GM23248 (cell line): ENCODE data around the gene KIAA2012. TPM values are rescaled to one million over a fixed set of nuclear protein-coding genes. Genes with fewer than 3 reads are reported as not detected.

Source experiments
- DNase-seq: peaks from one replicate; pipeline ENCODE4 v3.0.0-alpha.2; 2015
- H2AFZ ChIP-seq: fragments of 200-600 bp; sonication (generic); 2 replicates; pipeline ENCODE4 v1.6.1; 2016; ENCODE audit warnings: antibody characterized with exemption
- H3F3A ChIP-seq: fragments of 200-600 bp; sonication (generic); 2 replicates; pipeline ENCODE4 v1.6.1; 2016; ENCODE audit warnings: mild to moderate bottlenecking, antibody characterized with exemption, mixed run types; ENCODE audit not compliant: insufficient read depth
- H3K27ac ChIP-seq: fragments of 200-600 bp; sonication (generic); 2 replicates; pipeline ENCODE4 v1.5.1; 2016; ENCODE audit warnings: mild to moderate bottlenecking
- H3K27me3 ChIP-seq: fragments of 200-600 bp; sonication (generic); replicated peaks from 2 replicates; pipeline ENCODE4 v1.6.1; 2016; ENCODE audit warnings: mild to moderate bottlenecking; ENCODE audit not compliant: insufficient read depth
- H3K36me3 ChIP-seq: fragments of 200-600 bp; sonication (generic); 2 replicates; pipeline ENCODE4 v1.6.1; 2016; ENCODE audit warnings: low read depth, mild to moderate bottlenecking
- H3K4me1 ChIP-seq: fragments of 200-600 bp; sonication (generic); 2 replicates; pipeline ENCODE4 v1.6.1; 2016; ENCODE audit warnings: mild to moderate bottlenecking; ENCODE audit not compliant: insufficient read depth
- H3K4me2 ChIP-seq: fragments of 200-600 bp; sonication (generic); one replicate; pipeline ENCODE4 v1.6.1; 2016; ENCODE audit warnings: mild to moderate bottlenecking; ENCODE audit not compliant: unreplicated experiment
- H3K4me3 ChIP-seq: fragments of 200-600 bp; sonication (generic); 2 replicates; pipeline ENCODE4 v1.5.1; 2016; ENCODE audit warnings: mild to moderate bottlenecking
- H3K79me2 ChIP-seq: fragments of 200-600 bp; sonication (generic); 2 replicates; pipeline ENCODE4 v1.6.1; 2016; ENCODE audit warnings: mild to moderate bottlenecking; ENCODE audit not compliant: insufficient read depth
- H3K9ac ChIP-seq: fragments of 200-600 bp; sonication (generic); 2 replicates; pipeline ENCODE4 v1.6.1; 2016; ENCODE audit warnings: mild to moderate bottlenecking
- H3K9me2 ChIP-seq: fragments of 200-600 bp; sonication (generic); 2 replicates; pipeline ENCODE4 v1.6.1; 2016; ENCODE audit warnings: mixed run types, mild to moderate bottlenecking, moderate library complexity; ENCODE audit not compliant: insufficient read depth
- H3K9me3 ChIP-seq: fragments of 200-600 bp; sonication (generic); one replicate; pipeline ENCODE4 v1.6.1; 2017; ENCODE audit warnings: low read depth
- H4K20me1 ChIP-seq: fragments of 200-600 bp; sonication (generic); 2 replicates; pipeline ENCODE4 v1.6.0; 2016; ENCODE audit not compliant: insufficient read depth
- EZH2 ChIP-seq: fragments of 200-600 bp; sonication (generic); IDR thresholded peaks from 2 replicates; pipeline ENCODE4 v1.6.1; 2018; ENCODE audit warnings: antibody characterized with exemption, mild to moderate bottlenecking; ENCODE audit not compliant: insufficient read depth, poor library complexity, severe bottlenecking
- EZH2phosphoT487 ChIP-seq: fragments of 200-600 bp; sonication (generic); IDR thresholded peaks from 2 replicates; pipeline ENCODE4 v1.6.1; 2018; ENCODE audit warnings: antibody characterized with exemption, moderate library complexity, mild to moderate bottlenecking, low read depth; ENCODE audit not compliant: insufficient read depth
- WGBS, 2 experiments: methylation state at CpG; one replicate each; pipeline ENCODE4 v1.1.6; 2015 to 2017; ENCODE audit warnings: low lambda C conversion rate in 2 of 2, low coverage in 1 of 2; ENCODE audit errors: missing lambda C conversion rate in 2 of 2; 5-methylcytosine and 5-hydroxymethylcytosine counted together
- in situ Hi-C: fragments of 300-500 bp; cut with MboI; formaldehyde crosslinking; loops from 2 replicates; pipeline ENCODE4 v1.15.0; 2020
- polyA plus RNA-seq: library from polyadenylated mRNA; unstranded; fragments of >200 nt; fragmentation: Nextera tagmentation; extraction: Ambion mirVana; gene quantifications from 2 replicates; pipeline ENCODE4 v1.2.1, GENCODE V29; 2016
- total RNA-seq: library from RNA; depleted of rRNA; stranded (reverse); fragments of >200 nt; shearing (Covaris generic); gene quantifications from 2 replicates; pipeline ENCODE4 v1.2.3, GENCODE V29; 2014

The KIAA2012 gene
- total and polyA plus RNA-seq, 2 experiments from 2014 or later: 0.18 TPM; not detected in 1

- Histone ChIP-seq H3K4me3 (peak overlapping the region; percentile 80), H2AFZ (0 out of 2 replicates have a peak overlapping the region, but pooled peaks have one; percentile 9), H3K27me3 (no peaks in the 10 kb centered on the region), H3F3A (peaks cover 24% of the 10 kb centered on the region; the same call in 1 of the 2 replicates), H3K9me2 (no peaks in the 10 kb centered on the region), H3K4me2 (peak overlapping the region; percentile 96), H3K4me1 (peaks cover 33% of the 10 kb centered on the region), H3K79me2 (peaks cover 53% of the 10 kb centered on the region), H4K20me1 (no peaks in the 10 kb centered on the region), H3K9ac (peak overlapping the region; percentile 27; the same call in 1 of the 2 replicates), H3K36me3 (no peaks in the 10 kb centered on the region), H3K9me3 (no peaks in the 10 kb centered on the region), H3K27ac (peak overlapping the region; percentile 14; the same call in 1 of the 2 replicates)
- TF ChIP-seq EZH2 (no peak), EZH2phosphoT487 (no peak)
- in situ Hi-C loops: loop anchor here (5.0 to 10.0 kb wide), 2 partner anchors 128 to 185 kb away; no protein-coding TSS in a partner anchor
- 22 to 25% methylated on average over 13 of the region's 13 CpGs for WGBS, 2 experiments
- DNase-seq: peak; percentile 44
These were observed 33.6 kb upstream of the KIAA2012 start for GRCh38 chr2:202039278-202040078.

- Histone ChIP-seq H3F3A (peaks cover 24% of the 10 kb centered on the region; the same call in 1 of the 2 replicates), H3K36me3 (no peaks in the 10 kb centered on the region), H2AFZ (no peak overlapping the region), H3K27ac (no peak overlapping the region), H3K27me3 (no peaks in the 10 kb centered on the region), H4K20me1 (no peaks in the 10 kb centered on the region), H3K4me3 (no peak overlapping the region), H3K9me3 (no peaks in the 10 kb centered on the region), H3K9me2 (no peaks in the 10 kb centered on the region), H3K9ac (no peak overlapping the region), H3K79me2 (peaks cover 45% of the 10 kb centered on the region), H3K4me1 (peaks cover 33% of the 10 kb centered on the region), H3K4me2 (no peak overlapping the region)
- DNase-seq: no peak
- in situ Hi-C loops: no loop called here
- TF ChIP-seq EZH2phosphoT487 (no peak), EZH2 (no peak)
- WGBS, 2 experiments: 97% methylated on average over 4 of the region's 4 CpGs
These were observed 32.8 kb upstream of the KIAA2012 start for GRCh38 chr2:202040079-202040844.

- Histone ChIP-seq H3K9ac (no peak overlapping the region), H3K9me3 (no peaks in the 10 kb centered on the region), H3K36me3 (no peaks in the 10 kb centered on the region), H3K4me1 (peaks cover 33% of the 10 kb centered on the region), H2AFZ (no peak overlapping the region), H3K27ac (no peak overlapping the region), H3F3A (peaks cover 17% of the 10 kb centered on the region; the same call in 1 of the 2 replicates), H4K20me1 (no peaks in the 10 kb centered on the region), H3K4me3 (no peak overlapping the region), H3K9me2 (no peaks in the 10 kb centered on the region), H3K79me2 (peaks cover 24% of the 10 kb centered on the region), H3K27me3 (no peaks in the 10 kb centered on the region), H3K4me2 (no peak overlapping the region)
- in situ Hi-C loops: no loop called here
- 30% methylated on average over 5 of the region's 5 CpGs for WGBS, 2 experiments
- no peak for TF ChIP-seq EZH2
- TF ChIP-seq EZH2phosphoT487: no peak
- DNase-seq: peak; percentile 70
These were observed 30.6 kb upstream of the KIAA2012 start for GRCh38 chr2:202042444-202042843.

- H3F3A ChIP-seq: peaks cover 8% of the 10 kb centered on the region; the same call in 1 of the 2 replicates
- no peak overlapping the region for H3K9ac ChIP-seq
- H3K9me3 ChIP-seq: no peaks in the 10 kb centered on the region
- no peaks in the 10 kb centered on the region for H4K20me1 ChIP-seq
- H3K79me2 ChIP-seq: peaks cover 13% of the 10 kb centered on the region
- WGBS, 2 experiments: 89 to 91% methylated on average over 6 of the region's 6 CpGs
- no peak overlapping the region for H3K27ac ChIP-seq
- no peak for TF ChIP-seq EZH2
- TF ChIP-seq EZH2phosphoT487: no peak
- no peak overlapping the region for H3K4me2 ChIP-seq
- no peak overlapping the region for H2AFZ ChIP-seq
- peaks cover 23% of the 10 kb centered on the region for H3K4me1 ChIP-seq
- H3K9me2 ChIP-seq: no peaks in the 10 kb centered on the region
- H3K4me3 ChIP-seq: no peak overlapping the region
- DNase-seq: no peak
- no peaks in the 10 kb centered on the region for H3K27me3 ChIP-seq
- H3K36me3 ChIP-seq: no peaks in the 10 kb centered on the region
- in situ Hi-C loops: no loop called here
These were observed 29.6 kb upstream of the KIAA2012 start for GRCh38 chr2:202043475-202043874.
